Regular cardiac myocyte (primary cell): ENCODE measurements around the gene OR5M11. TPM values are rescaled to one million over a fixed set of nuclear protein-coding genes. Genes with fewer than 3 reads are reported as not detected.

Experiments used
- total RNA-seq: library from RNA; depleted of rRNA; stranded (reverse); fragments of >200 nt; gene quantifications from 2 replicates; pipeline ENCODE4 v1.2.3, GENCODE V29; 2014

The OR5M11 gene
- total RNA-seq, result not detected in 2 replicates

GRCh38 chr11:56543157-56543556, at the start of gene OR5M11:
TSS of gene OR5M11 (minus strand) at chr11:56543257. CDS start at chr11:56543257, 0 bp downstream.

GRCh38 chr11:56577621-56578020, 34.6 kb upstream of the OR5M11 start, which contains the start of gene OR5M10:
TSS of gene OR5M10 (minus strand) at chr11:56577721. CDS start at chr11:56577721, 0 bp downstream.

Other genes with a start within 250 kb of the OR5M11 start
- gene OR8K3, start 228.1 kb downstream of the OR5M11 start, total RNA-seq, result not detected in 2 replicates
- gene OR8K1, start 197.2 kb downstream of the OR5M11 start, total RNA-seq, result not detected in 2 replicates
- not detected in 2 replicates for gene OR8J1, start 189.0 kb downstream of the OR5M11 start, total RNA-seq
- gene OR8U1, start 167.6 kb downstream of the OR5M11 start, total RNA-seq, result not detected in 2 replicates
- not detected in 2 replicates for gene OR5AL1, start 130.6 kb downstream of the OR5M11 start, total RNA-seq
- not detected in 2 replicates for gene OR5M3, start 69.9 kb downstream of the OR5M11 start, total RNA-seq
- not detected in 2 replicates for gene OR5M8, start 51.9 kb downstream of the OR5M11 start, total RNA-seq
- gene OR5M10, start 34.5 kb upstream of the OR5M11 start, total RNA-seq, result not detected in 2 replicates
- not detected in 2 replicates for gene OR5M1, start 71.6 kb upstream of the OR5M11 start, total RNA-seq
- not detected in 2 replicates for gene OR5AP2, start 99.2 kb upstream of the OR5M11 start, total RNA-seq
- gene OR5AR1, start 120.4 kb upstream of the OR5M11 start, total RNA-seq, result not detected in 2 replicates
- gene OR9G1, start 155.8 kb upstream of the OR5M11 start, total RNA-seq, result not detected in 2 replicates
- not detected in 2 replicates for gene OR9G4, start 205.4 kb upstream of the OR5M11 start, total RNA-seq